ENCODE measurements around the gene ADAMTS20. TPM values are rescaled to one million over a fixed set of nuclear protein-coding genes. Genes with fewer than 3 reads are reported as not detected.

ADAMTS20 gene
- total RNA-seq, 1 experiment from 2014 or later, result 2.7 TPM

DNA sequence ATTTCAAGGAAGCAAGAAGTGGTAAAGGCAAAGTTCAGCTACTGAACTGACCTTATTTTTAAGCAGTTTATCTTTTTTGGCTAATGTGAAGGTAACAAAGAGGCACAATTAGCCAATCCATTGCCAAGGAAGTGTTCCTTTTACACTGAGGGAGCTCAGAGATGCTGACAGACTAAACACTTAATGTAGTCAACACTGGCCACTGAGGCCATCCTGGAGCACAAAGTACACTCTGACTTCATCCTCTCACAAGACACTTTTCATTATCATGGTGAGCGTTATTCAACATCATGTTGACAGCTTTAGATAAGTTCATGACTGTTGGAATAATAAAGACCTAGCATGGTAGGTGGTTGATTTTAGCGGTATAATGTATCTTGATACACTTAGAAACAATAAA, 89.9 kb downstream of the ADAMTS20 start:
- Histone ChIP-seq H2AK5ac (ENCODE audit: insufficient read length, low read length) (no peak overlapping the region), H3K23ac (ENCODE audit: insufficient read length, low read depth, low read length) (no peak overlapping the region), H3K9ac (ENCODE audit: extremely low read depth, insufficient read length, low read length) (no peak overlapping the region), H2BK12ac (ENCODE audit: insufficient read length, low read depth, low read length) (no peak overlapping the region), H3K27ac (ENCODE audit: insufficient read length, low read depth, low read length) (no peak overlapping the region), H3K27me3 (ENCODE audit: insufficient read depth, low read length) (no peaks in the 10 kb centered on the region), H4K20me1 (ENCODE audit: control insufficient read depth, insufficient read depth, insufficient read length) (no peaks in the 10 kb centered on the region), H2BK15ac (ENCODE audit: low read depth, low read length) (no peak overlapping the region), H3K79me1 (ENCODE audit: insufficient read depth, low read depth, low read length, poor library complexity, severe bottlenecking) (no peaks in the 10 kb centered on the region), H3K79me2 (ENCODE audit: insufficient read depth, low read length) (no peaks in the 10 kb centered on the region), H3K4me2 (ENCODE audit: insufficient read depth, insufficient read length, low read length) (no peak overlapping the region), H3T11ph (ENCODE audit: low read length) (no peak overlapping the region), H2AFZ (ENCODE audit: low read length) (no peak overlapping the region), H4K5ac (ENCODE audit: insufficient read length, low read depth, low read length) (no peak overlapping the region), H3K56ac (ENCODE audit: insufficient read length, low read depth, low read length) (no peak overlapping the region), H3K14ac (ENCODE audit: insufficient read depth, low read length) (no peak overlapping the region), H2BK5ac (ENCODE audit: insufficient read length, low read length) (no peak overlapping the region), H3K4me1 (ENCODE audit: insufficient read depth, low read length) (no peaks in the 10 kb centered on the region), H2BK120ac (ENCODE audit: low read depth, low read length, poor library complexity, severe bottlenecking) (no peak overlapping the region), H2BK20ac (ENCODE audit: low read depth, low read length, poor library complexity, severe bottlenecking) (no peak overlapping the region), H4K91ac (ENCODE audit: insufficient read length, low read depth, low read length) (no peak overlapping the region), H3K18ac (ENCODE audit: insufficient read length, low read depth, low read length) (no peak overlapping the region), H3K4ac (ENCODE audit: low read depth, low read length) (no peak overlapping the region), H4K8ac (replicated peaks; ENCODE audit: insufficient read length, low read depth, low read length) (no peak overlapping the region), H3K9me3 (ENCODE audit: control insufficient read depth, low read depth, low read length) (no peaks in the 10 kb centered on the region), H3K23me2 (ENCODE audit: insufficient read length, low read depth, low read length, poor library complexity, severe bottlenecking) (no peaks in the 10 kb centered on the region)
- no peaks in the 10 kb centered on the region for H3K27me3 Mint-ChIP-seq (ENCODE audit: low read depth)
- no peak overlapping the region for H3K4me3 Mint-ChIP-seq
- H3K9me3 Mint-ChIP-seq, result peaks cover 1 to 2% of the 10 kb centered on the region in 2 experiments; a peak in 4 of 5 replicates
- no peaks in the 10 kb centered on the region for H3K4me1 Mint-ChIP-seq
- no peak overlapping the region for H3K27ac Mint-ChIP-seq
- peaks cover 15 to 20% (median 16%) of the 10 kb centered on the region in 3 experiments for H3K36me3 Mint-ChIP-seq (ENCODE audit: insufficient read depth in 1 of 3, low read depth in 3 of 3)
- no peak for TF ChIP-seq CTCF (conservative IDR thresholded peaks at IDR 0.05)
- no CpG with 5 or more reads among the region's 2 CpGs for WGBS (ENCODE audit: extremely low coverage, insufficient read length, low lambda C conversion rate)
- DNase-seq, result no peak
